OCI-M1 (cell line): Measurements from ENCODE around the gene GPR37L1.
A peak's percentile ranks its signal among the peaks of the same experiment; 100 is the strongest.
"Not testable (repeated sequence)": the region's sequence is repeated elsewhere in the genome, so short reads cannot be mapped to it uniquely, and the experiment has no call there.

Experiments used
- DNase-seq: peaks from one replicate; lab custom pipeline; 2025; lab: John Stamatoyannopoulos, UW

The GPR37L1 gene

GRCh38 chr1:202107801-202108731 is 14.7 kb upstream of the GPR37L1 start:
- DNase-seq, result no peak

- DNase-seq, result no peak
Observed at GRCh38 chr1:202110977-202111376, 11.7 kb upstream of the GPR37L1 start.

- not testable (repeated sequence) for DNase-seq
Observed at GRCh38 chr1:202111589-202111988, 11.1 kb upstream of the GPR37L1 start.

GRCh38 chr1:202112859-202113689 is 9.6 kb upstream of the GPR37L1 start:
- no peak for DNase-seq

GRCh38 chr1:202113690-202114300 is 8.9 kb upstream of the GPR37L1 start:
- no peak for DNase-seq

- no peak for DNase-seq
Observed at GRCh38 chr1:202116287-202116686, 6.4 kb upstream of the GPR37L1 start.

- DNase-seq, result peak; percentile 77
Observed at GRCh38 chr1:202117898-202118371, 4.8 kb upstream of the GPR37L1 start.

- DNase-seq, result no peak
Observed at GRCh38 chr1:202121006-202121405, 1.7 kb upstream of the GPR37L1 start.

GRCh38 chr1:202123336-202123813 is 658 bp downstream of the GPR37L1 start:
- DNase-seq, result no peak

- no peak for DNase-seq
Observed at GRCh38 chr1:202124142-202124541, 1.4 kb downstream of the GPR37L1 start.

GRCh38 chr1:202125611-202126010 is 2.9 kb downstream of the GPR37L1 start:
- DNase-seq, result no peak

- no peak for DNase-seq
Observed at GRCh38 chr1:202126426-202126825, 3.7 kb downstream of the GPR37L1 start.

- no peak for DNase-seq
Observed at GRCh38 chr1:202127061-202127460, 4.3 kb downstream of the GPR37L1 start.

- DNase-seq, result no peak
Observed at GRCh38 chr1:202127836-202128622, 5.3 kb downstream of the GPR37L1 start.

GRCh38 chr1:202129453-202130296 is 7.0 kb downstream of the GPR37L1 start:
- DNase-seq, result no peak

- no peak for DNase-seq
Observed at GRCh38 chr1:202130297-202130721, 7.6 kb downstream of the GPR37L1 start.

GRCh38 chr1:202130816-202131522 is 8.3 kb downstream of the GPR37L1 start:
- no peak for DNase-seq

- no peak for DNase-seq
Observed at GRCh38 chr1:202131956-202132821, 9.5 kb downstream of the GPR37L1 start.

- DNase-seq, result no peak
Observed at GRCh38 chr1:202133001-202133400, 10.3 kb downstream of the GPR37L1 start.
